ENCODE results near the gene SP3. TPM values are rescaled to one million over a fixed set of nuclear protein-coding genes. Genes with fewer than 3 reads are reported as not detected.

The SP3 gene
- total RNA-seq, 6 experiments from 2014 or later: 28.4 to 36.5 (median 32.4) TPM

GRCh38 chr2:173924285-173924684 is 40.9 kb downstream of the SP3 start:
- TF ChIP-seq CTCF (IDR thresholded peaks at IDR 0.05): no peak
- no peak for ATAC-seq

GRCh38 chr2:173922760-173923159 is 42.4 kb downstream of the SP3 start:
- no peaks in the 10 kb centered on the region for H3K27me3 ChIP-seq
- H3K4me3 ChIP-seq: no peak overlapping the region
- peaks cover 0 to 13% (median 0%) of the 10 kb centered on the region in 4 donors for H3K4me1 ChIP-seq
- ATAC-seq (no peak), DNase-seq (no peak)
- intact Hi-C loops (cut with DNase I): no loop called here
- no peak overlapping the region for H3K27ac ChIP-seq
- H3K9me3 ChIP-seq: no peaks in the 10 kb centered on the region
- TF ChIP-seq POLR2A (IDR thresholded peaks at IDR 0.05) (no peak), CTCF (IDR thresholded peaks at IDR 0.05) (peak in 1 of 4 donors; percentile 10)
- peaks cover 0 to 4% (median under 1%) of the 10 kb centered on the region in 4 donors for H3K36me3 ChIP-seq

More at GRCh38 chr2:173924285-173924684, 40.9 kb downstream of the SP3 start:
- Histone ChIP-seq H3K4me1 (peaks cover 0 to 13% (median 0%) of the 10 kb centered on the region in 4 donors), H3K9me3 (no peaks in the 10 kb centered on the region), H3K4me3 (no peak overlapping the region), H3K27me3 (no peaks in the 10 kb centered on the region), H3K27ac (no peak overlapping the region), H3K36me3 (no peaks in the 10 kb centered on the region)
- intact Hi-C loops (cut with DNase I): no loop called here
- no peak for DNase-seq
- WGBS (ENCODE audit: insufficient coverage, low coverage, low lambda C conversion rate, missing lambda C conversion rate): 86% methylated on average over 2 of the region's 2 CpGs

- Histone ChIP-seq H3K9me3 (no peaks in the 10 kb centered on the region), H3K4me3 (no peak overlapping the region), H3K27me3 (no peaks in the 10 kb centered on the region), H3K36me3 (peaks cover 0 to 11% (median 2%) of the 10 kb centered on the region in 4 donors), H3K27ac (no peak overlapping the region), H3K4me1 (peaks cover 0 to 13% (median 0%) of the 10 kb centered on the region in 4 donors)
- ATAC-seq (no peak), DNase-seq (no peak)
- intact Hi-C loops (cut with DNase I): no loop called here
- TF ChIP-seq CTCF (IDR thresholded peaks at IDR 0.05) (no peak), POLR2A (IDR thresholded peaks at IDR 0.05) (no peak)
Observed at GRCh38 chr2:173922068-173922467, 43.1 kb downstream of the SP3 start.

GRCh38 chr2:173914055-173914927 is 50.9 kb downstream of the SP3 start:
- no peak overlapping the region for H3K27ac ChIP-seq
- 86% methylated on average over 3 of the region's 3 CpGs for WGBS (ENCODE audit: insufficient coverage, low coverage, low lambda C conversion rate, missing lambda C conversion rate)
- intact Hi-C loops (cut with DNase I): no loop called here
- H3K27me3 ChIP-seq: no peaks in the 10 kb centered on the region
- H3K4me1 ChIP-seq: no peaks in the 10 kb centered on the region
- no peaks in the 10 kb centered on the region for H3K9me3 ChIP-seq
- DNase-seq (no peak), ATAC-seq (no peak)
- H3K36me3 ChIP-seq: peaks cover 0 to 46% (median 16%) of the 10 kb centered on the region in 4 donors
- H3K4me3 ChIP-seq: no peak overlapping the region
- TF ChIP-seq CTCF (IDR thresholded peaks at IDR 0.05): no peak
- no peak for TF ChIP-seq POLR2A (IDR thresholded peaks at IDR 0.05)

Data from right lobe of liver (tissue), 6 donors.